22Rv1 (cell line): ENCODE measurements around the gene LIMS1.
"Not testable (repeated sequence)": the region's sequence is repeated elsewhere in the genome, so short reads cannot be mapped to it uniquely, and the experiment has no call there.

Source experiments
- ZFX ChIP-seq: fragments of 450-650 bp; IDR thresholded peaks from 2 replicates; pipeline ENCODE4 v1.6.1; 2017; ENCODE audit warnings: antibody characterized with exemption, borderline replicate concordance
- TF ChIP-seq, protein P1 (sequence below): fragments of 450-650 bp; IDR thresholded peaks from 2 replicates; pipeline ENCODE4 v1.5.1; 2017; ENCODE audit warnings: mild to moderate bottlenecking

DNA sequence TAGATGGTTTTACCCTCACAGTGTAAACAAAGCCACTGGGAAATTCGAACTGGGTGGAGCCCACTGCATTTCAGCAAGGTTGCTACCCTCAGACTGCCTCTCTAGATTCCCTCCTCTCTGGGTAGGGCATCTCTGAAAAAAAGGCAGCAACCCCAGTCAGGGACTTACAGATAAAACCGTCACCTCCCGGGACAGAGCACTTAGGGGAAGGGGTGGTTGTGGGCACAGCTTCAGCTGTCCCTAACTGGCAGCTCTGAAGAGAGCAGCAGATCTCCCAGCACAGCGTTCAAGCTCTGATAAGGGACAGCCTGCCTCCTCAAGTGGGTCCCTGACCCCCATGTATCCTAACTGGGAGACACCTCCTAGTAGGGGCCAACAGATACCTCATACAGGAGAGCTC is 109.6 kb downstream of the LIMS1 start:
- TF ChIP-seq, protein P1, sequence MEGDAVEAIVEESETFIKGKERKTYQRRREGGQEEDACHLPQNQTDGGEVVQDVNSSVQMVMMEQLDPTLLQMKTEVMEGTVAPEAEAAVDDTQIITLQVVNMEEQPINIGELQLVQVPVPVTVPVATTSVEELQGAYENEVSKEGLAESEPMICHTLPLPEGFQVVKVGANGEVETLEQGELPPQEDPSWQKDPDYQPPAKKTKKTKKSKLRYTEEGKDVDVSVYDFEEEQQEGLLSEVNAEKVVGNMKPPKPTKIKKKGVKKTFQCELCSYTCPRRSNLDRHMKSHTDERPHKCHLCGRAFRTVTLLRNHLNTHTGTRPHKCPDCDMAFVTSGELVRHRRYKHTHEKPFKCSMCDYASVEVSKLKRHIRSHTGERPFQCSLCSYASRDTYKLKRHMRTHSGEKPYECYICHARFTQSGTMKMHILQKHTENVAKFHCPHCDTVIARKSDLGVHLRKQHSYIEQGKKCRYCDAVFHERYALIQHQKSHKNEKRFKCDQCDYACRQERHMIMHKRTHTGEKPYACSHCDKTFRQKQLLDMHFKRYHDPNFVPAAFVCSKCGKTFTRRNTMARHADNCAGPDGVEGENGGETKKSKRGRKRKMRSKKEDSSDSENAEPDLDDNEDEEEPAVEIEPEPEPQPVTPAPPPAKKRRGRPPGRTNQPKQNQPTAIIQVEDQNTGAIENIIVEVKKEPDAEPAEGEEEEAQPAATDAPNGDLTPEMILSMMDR = not testable (repeated sequence)
- TF ChIP-seq ZFX = not testable (repeated sequence)
